Vagina (tissue), 2 donors: ENCODE measurements around the gene UAP1. TPM values are rescaled to one million over a fixed set of nuclear protein-coding genes. Genes with fewer than 3 reads are reported as not detected.
A peak's percentile ranks its signal among the peaks of the same experiment; 100 is the strongest.

Experiments used
- DNase-seq, 2 donors: peaks; one replicate each; pipeline ENCODE4 v3.0.0-alpha.2; 2017; ENCODE audit errors: extremely low spot score in 2 of 2
- H3K27ac ChIP-seq: fragments of 200-600 bp; sonication (generic); one replicate; pipeline ENCODE4 v1.5.1; 2019
- H3K27me3 ChIP-seq: fragments of 200-600 bp; sonication (generic); one replicate; pipeline ENCODE4 v1.5.1; 2019
- H3K36me3 ChIP-seq, 2 donors: fragments of 200-600 bp; sonication (generic); one replicate each; pipeline ENCODE4 v1.5.1; 2017 to 2019
- H3K4me1 ChIP-seq: fragments of 200-600 bp; sonication (generic); one replicate; pipeline ENCODE4 v1.5.1; 2019
- H3K4me3 ChIP-seq, 2 donors: fragments of 200-600 bp; sonication (generic); 1 replicate in 1 of 2; 2 replicates in 1 of 2; pipeline ENCODE4 v1.5.1; 2016 to 2019
- H3K9me3 ChIP-seq: fragments of 200-600 bp; sonication (generic); one replicate; pipeline ENCODE4 v1.5.1; 2019
- CTCF ChIP-seq, 3 experiments: fragments of 450-650 bp in 2 of 3; fragments of 200-600 bp in 1 of 3; sonication (generic) in 1 of 3; IDR thresholded peaks; one replicate each; pipeline ENCODE4 v1.5.1; 2017 to 2019; ENCODE audit warnings: antibody characterized with exemption in 3 of 3, mild to moderate bottlenecking in 2 of 3, moderate library complexity in 2 of 3
- POLR2A ChIP-seq, 2 donors: fragments of 450-650 bp; IDR thresholded peaks; one replicate each; pipeline ENCODE4 v1.6.1; 2017; ENCODE audit warnings: antibody characterized with exemption in 2 of 2, mild to moderate bottlenecking in 2 of 2, moderate library complexity in 2 of 2
- POLR2AphosphoS5 ChIP-seq, 2 donors: sonication (generic); formaldehyde crosslinking; IDR thresholded peaks; one replicate each; pipeline ENCODE4 v1.9.0; 2017; ENCODE audit warnings: antibody characterized with exemption in 2 of 2, mild to moderate bottlenecking in 2 of 2, low read depth in 1 of 2; ENCODE audit not compliant: insufficient read depth in 1 of 2
- intact Hi-C: fragments of 100-400 bp; cut with DNase I; formaldehyde crosslinking; loops from one replicate; pipeline ENCODE4 v1.15.1; 2023
- total RNA-seq: library from RNA; depleted of rRNA; stranded (reverse); fragments of >200 nt; gene quantifications from one replicate; pipeline ENCODE4 v1.2.3, GENCODE V29; 2016

Gene UAP1
- total RNA-seq, 1 donor from 2014 or later, result 118 TPM

GRCh38 chr1:162548170-162548569, 13.4 kb upstream of the UAP1 start:
- TF ChIP-seq CTCF (IDR thresholded peaks at IDR 0.05) (no peak), POLR2A (IDR thresholded peaks at IDR 0.05) (no peak), POLR2AphosphoS5 (IDR thresholded peaks at IDR 0.05; ENCODE audit: insufficient read depth in 1 of 2, low read depth in 1 of 2) (peak in 1 of 2 donors; percentile 93)
- H3K4me1 ChIP-seq, result peaks cover 16% of the 10 kb centered on the region

GRCh38 chr1:162549001-162549400, 12.5 kb upstream of the UAP1 start:
- Histone ChIP-seq H3K4me3 (no peak overlapping the region), H3K27me3 (no peaks in the 10 kb centered on the region), H3K9me3 (no peaks in the 10 kb centered on the region), H3K27ac (peak overlapping the region; percentile 79), H3K36me3 (no peaks in the 10 kb centered on the region), H3K4me1 (peaks cover 23% of the 10 kb centered on the region)
- intact Hi-C loops, result no loop called here
- DNase-seq, result no peak
- TF ChIP-seq POLR2AphosphoS5 (IDR thresholded peaks at IDR 0.05; ENCODE audit: insufficient read depth in 1 of 2, low read depth in 1 of 2) (no peak), POLR2A (IDR thresholded peaks at IDR 0.05) (no peak), CTCF (IDR thresholded peaks at IDR 0.05) (no peak)

More at GRCh38 chr1:162548170-162548569, 13.4 kb upstream of the UAP1 start:
- Histone ChIP-seq H3K36me3 (no peaks in the 10 kb centered on the region), H3K9me3 (no peaks in the 10 kb centered on the region), H3K27ac (peak overlapping the region; percentile 79), H3K4me3 (no peak overlapping the region), H3K27me3 (no peaks in the 10 kb centered on the region)
- peak in 1 of 2 donors; percentile 93 for DNase-seq
- intact Hi-C loops, result no loop called here

GRCh38 chr1:162550925-162551324, 10.6 kb upstream of the UAP1 start:
- Histone ChIP-seq H3K36me3 (no peaks in the 10 kb centered on the region), H3K4me1 (peaks cover 34% of the 10 kb centered on the region), H3K9me3 (no peaks in the 10 kb centered on the region), H3K27me3 (no peaks in the 10 kb centered on the region), H3K27ac (peak overlapping the region; percentile 85), H3K4me3 (no peak overlapping the region)
- TF ChIP-seq POLR2AphosphoS5 (IDR thresholded peaks at IDR 0.05; ENCODE audit: insufficient read depth in 1 of 2, low read depth in 1 of 2) (no peak), POLR2A (IDR thresholded peaks at IDR 0.05) (no peak), CTCF (IDR thresholded peaks at IDR 0.05) (no peak)
- intact Hi-C loops, result no loop called here
- DNase-seq, result no peak

GRCh38 chr1:162551969-162552683, 9.4 kb upstream of the UAP1 start:
- Histone ChIP-seq H3K36me3 (no peaks in the 10 kb centered on the region), H3K9me3 (no peaks in the 10 kb centered on the region), H3K27me3 (no peaks in the 10 kb centered on the region), H3K4me3 (no peak overlapping the region), H3K4me1 (peaks cover 34% of the 10 kb centered on the region), H3K27ac (peak overlapping the region; percentile 85)
- TF ChIP-seq POLR2AphosphoS5 (IDR thresholded peaks at IDR 0.05; ENCODE audit: insufficient read depth in 1 of 2, low read depth in 1 of 2) (peak in 1 of 2 donors; percentile 76), CTCF (IDR thresholded peaks at IDR 0.05) (no peak)
- no peak for DNase-seq
- intact Hi-C loops, result no loop called here

GRCh38 chr1:162552684-162553252, 8.8 kb upstream of the UAP1 start:
- intact Hi-C loops, result no loop called here
- no peak overlapping the region for H3K4me3 ChIP-seq
- no peak for DNase-seq
- H3K36me3 ChIP-seq, result no peaks in the 10 kb centered on the region
- no peak for TF ChIP-seq POLR2AphosphoS5 (IDR thresholded peaks at IDR 0.05; ENCODE audit: insufficient read depth in 1 of 2, low read depth in 1 of 2)
- no peak for TF ChIP-seq CTCF (IDR thresholded peaks at IDR 0.05)
- no peak for TF ChIP-seq POLR2A (IDR thresholded peaks at IDR 0.05)
- H3K9me3 ChIP-seq, result no peaks in the 10 kb centered on the region
- peak overlapping the region; percentile 85 for H3K27ac ChIP-seq
- no peaks in the 10 kb centered on the region for H3K27me3 ChIP-seq
- peaks cover 34% of the 10 kb centered on the region for H3K4me1 ChIP-seq
